Sigmoid colon (tissue), 4 donors: ENCODE measurements around the gene CLSTN2.

Experiments used
- EP300 ChIP-seq, 4 donors: sonication (generic); formaldehyde crosslinking; IDR thresholded peaks; one replicate each; pipeline ENCODE4 v1.6.1; 2017; ENCODE audit warnings: antibody characterized with exemption in 4 of 4
- POLR2AphosphoS5 ChIP-seq, 4 donors: sonication (generic); formaldehyde crosslinking; IDR thresholded peaks; one replicate each; pipeline ENCODE4 v1.6.1; 2017; ENCODE audit warnings: antibody characterized with exemption in 4 of 4
- TF ChIP-seq, protein P1 (sequence below), 4 experiments: fragments of 450-650 bp in 3 of 4; fragments of 200-600 bp in 1 of 4; IDR thresholded peaks; one replicate each; pipeline ENCODE4 v1.5.1; 2016 to 2019; ENCODE audit warnings: antibody characterized with exemption in 4 of 4, mild to moderate bottlenecking in 3 of 4, moderate library complexity in 2 of 4

DNA sequence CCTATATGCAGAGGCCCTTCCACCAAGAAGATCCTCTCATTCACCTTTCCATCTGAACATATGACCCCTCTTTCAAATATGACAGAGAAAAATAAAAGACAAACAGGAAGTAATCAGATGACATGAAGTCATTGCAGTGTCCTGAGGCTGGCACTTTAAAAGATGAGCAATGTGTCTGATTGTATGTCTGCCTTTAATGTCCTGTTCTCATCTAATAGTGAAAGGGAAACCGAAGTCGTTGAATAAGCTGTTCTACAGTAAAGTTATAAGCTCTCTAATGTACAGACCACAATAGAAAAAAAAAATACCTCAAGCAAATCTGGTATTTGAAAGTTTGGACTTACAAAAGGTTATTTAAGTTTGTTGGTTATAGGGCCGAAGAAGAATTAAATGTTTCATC is 243.0 kb downstream of the CLSTN2 start:
- no peak for TF ChIP-seq EP300 (IDR thresholded peaks at IDR 0.05)
- TF ChIP-seq, protein P1, sequence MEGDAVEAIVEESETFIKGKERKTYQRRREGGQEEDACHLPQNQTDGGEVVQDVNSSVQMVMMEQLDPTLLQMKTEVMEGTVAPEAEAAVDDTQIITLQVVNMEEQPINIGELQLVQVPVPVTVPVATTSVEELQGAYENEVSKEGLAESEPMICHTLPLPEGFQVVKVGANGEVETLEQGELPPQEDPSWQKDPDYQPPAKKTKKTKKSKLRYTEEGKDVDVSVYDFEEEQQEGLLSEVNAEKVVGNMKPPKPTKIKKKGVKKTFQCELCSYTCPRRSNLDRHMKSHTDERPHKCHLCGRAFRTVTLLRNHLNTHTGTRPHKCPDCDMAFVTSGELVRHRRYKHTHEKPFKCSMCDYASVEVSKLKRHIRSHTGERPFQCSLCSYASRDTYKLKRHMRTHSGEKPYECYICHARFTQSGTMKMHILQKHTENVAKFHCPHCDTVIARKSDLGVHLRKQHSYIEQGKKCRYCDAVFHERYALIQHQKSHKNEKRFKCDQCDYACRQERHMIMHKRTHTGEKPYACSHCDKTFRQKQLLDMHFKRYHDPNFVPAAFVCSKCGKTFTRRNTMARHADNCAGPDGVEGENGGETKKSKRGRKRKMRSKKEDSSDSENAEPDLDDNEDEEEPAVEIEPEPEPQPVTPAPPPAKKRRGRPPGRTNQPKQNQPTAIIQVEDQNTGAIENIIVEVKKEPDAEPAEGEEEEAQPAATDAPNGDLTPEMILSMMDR (IDR thresholded peaks at IDR 0.05): no peak
- TF ChIP-seq POLR2AphosphoS5 (IDR thresholded peaks at IDR 0.05): no peak
